HG03378 (cell line): Measurements from ENCODE around the gene CDH13.

ENCODE experiments used
- ATAC-seq: cut with Tn5 transposase; IDR thresholded peaks from one replicate; pipeline ENCODE4 v1.9.1; 2021; ENCODE audit warnings: mild to moderate bottlenecking, moderate library complexity; ENCODE audit not compliant: unreplicated experiment

The CDH13 gene

DNA sequence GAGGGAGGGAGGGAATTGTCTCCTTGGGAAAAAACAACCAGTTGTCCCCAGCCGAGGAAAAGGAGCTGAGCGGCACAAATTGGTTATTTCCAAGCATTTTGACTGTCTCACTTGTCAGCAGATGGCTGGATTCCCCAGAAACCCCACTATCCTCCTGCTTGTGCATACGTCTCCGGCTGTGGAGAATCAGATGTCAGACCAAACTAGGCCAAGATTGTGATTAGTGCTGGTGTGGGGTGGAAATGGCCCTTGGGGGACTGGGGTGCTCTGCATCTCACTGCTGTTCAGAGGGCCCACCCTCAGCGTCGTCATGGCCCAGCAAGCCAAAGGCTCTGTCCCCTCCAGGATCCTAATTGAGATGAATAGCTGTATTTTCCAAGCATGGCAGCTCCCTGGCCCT lies 1049.3 kb downstream of the CDH13 start:
- no peak for ATAC-seq

DNA sequence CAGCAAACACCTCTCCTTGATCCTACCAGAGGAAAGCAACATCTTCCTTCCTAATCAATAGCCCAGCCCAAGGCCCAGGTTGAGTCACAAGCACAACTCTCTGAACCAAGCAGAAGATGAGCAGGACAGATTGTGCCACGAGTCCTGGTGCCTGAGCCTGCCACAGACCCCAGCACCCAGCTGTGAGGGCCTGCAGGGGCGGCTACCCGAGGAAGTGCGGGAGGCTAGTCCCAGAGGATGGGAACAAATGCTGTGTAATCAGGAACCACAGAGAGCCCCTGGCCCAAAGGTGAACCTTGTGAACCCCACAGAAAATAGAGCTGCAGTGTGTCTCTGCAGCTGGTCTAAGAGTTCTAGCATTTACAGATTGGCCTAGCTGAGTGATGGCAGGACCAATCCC lies 1054.2 kb downstream of the CDH13 start:
- no peak for ATAC-seq

DNA sequence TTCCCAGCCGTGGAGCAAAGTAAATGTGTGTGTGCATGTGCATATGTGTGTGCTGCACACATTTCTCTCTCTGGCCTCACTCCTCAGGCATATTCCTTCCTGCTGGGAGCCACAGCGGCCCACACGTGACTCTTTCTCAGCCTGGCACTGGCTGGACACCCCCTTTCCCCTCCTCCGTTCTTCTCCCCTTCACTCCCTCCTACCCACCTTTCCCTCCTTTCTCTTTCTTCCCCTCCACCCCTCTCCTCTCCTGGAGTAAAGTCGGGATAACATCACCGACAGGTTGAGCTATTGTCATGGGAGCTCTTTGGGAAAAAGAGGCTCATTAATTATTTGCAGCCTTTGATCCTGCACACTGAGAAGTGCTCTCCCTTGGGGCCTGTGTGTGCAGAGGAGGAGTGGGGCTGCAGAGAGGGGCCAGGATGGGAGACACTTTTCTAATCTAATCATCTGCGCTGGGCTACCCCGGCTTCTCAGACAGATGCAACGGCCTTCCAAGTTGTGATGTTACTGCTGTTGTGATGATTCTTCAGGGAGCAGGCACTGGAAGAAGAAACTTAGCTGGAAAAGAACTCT lies 1054.7 kb downstream of the CDH13 start:
- ATAC-seq: no peak

DNA sequence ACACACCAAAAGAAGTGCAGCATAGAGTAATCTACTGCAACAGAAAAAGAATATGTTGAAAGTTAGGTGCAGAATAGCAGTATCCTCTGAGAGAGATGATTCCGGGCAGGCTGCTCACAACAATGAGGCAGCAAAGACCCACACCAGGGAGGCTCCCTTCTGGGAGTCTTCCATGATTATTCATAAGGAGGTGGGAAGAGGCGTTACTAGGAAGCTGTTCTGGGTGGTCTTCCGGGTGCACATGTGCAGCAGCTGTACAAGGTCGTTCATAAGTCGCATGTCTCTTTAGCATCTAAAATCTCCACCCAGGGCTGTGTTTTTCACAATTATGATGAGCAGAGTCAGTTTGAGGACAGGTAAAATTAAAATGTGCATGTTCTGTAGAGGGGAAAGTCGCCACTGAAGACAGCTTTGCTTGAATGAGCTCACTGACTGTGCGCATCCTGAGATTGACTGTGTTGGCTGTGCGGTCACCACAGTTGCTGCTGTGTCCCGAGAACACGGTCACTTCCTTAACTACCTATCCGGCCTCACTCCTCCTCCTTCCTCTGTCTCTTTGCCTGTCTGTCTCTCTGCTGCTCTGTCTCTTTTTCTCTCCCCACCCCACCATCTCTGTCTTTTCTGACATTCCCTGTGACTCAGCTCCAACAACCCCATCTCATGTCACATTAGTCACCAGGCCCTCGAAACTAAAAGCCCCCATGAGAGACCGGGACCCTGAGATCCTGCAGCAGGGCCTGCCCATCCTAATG lies 1055.5 kb downstream of the CDH13 start:
- no peak for ATAC-seq

DNA sequence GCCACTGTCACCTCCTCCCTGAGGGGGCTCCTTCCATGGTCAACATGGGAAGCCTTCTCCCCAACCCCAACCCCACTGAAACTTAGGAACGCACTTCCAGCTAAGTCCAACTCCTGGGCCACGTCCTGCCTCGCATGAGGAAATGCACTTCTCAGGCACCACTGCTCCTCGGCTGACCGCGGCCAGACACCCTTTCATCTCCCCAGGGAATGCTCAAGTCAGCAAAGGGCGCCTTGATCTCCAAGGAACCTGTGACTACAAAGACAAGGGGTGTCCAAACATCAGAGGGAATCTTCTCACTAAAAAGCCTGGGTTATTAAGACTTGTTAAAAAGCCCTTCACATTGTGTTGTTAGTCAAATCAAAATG lies 1056.1 kb downstream of the CDH13 start:
- no peak for ATAC-seq

DNA sequence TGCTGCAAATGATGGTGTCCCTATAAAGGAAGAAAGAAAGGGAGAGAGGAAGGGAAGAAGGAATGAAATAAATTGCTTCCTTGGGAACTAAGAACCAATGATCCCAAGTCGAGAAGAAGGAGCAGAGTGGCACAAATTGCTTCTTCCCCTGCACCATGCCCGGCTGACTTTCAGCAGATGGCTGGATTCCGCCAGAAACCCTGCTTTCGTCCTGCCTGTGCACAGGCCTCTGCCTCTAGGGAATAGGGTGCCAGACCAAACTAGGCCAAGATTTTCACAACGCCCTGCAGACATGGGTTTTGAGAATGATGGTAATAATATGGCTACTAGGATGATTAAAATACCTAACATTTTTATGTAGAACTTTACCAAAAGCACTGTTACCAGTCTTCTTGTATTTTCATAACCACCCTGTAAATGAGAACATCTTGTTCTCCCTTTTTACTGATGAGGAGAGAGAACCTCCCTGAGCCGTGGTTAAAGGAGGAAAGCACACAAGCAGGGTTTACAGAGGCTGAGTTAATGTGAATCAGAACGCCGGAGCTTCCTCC lies 1058.9 kb downstream of the CDH13 start:
- ATAC-seq: no peak

DNA sequence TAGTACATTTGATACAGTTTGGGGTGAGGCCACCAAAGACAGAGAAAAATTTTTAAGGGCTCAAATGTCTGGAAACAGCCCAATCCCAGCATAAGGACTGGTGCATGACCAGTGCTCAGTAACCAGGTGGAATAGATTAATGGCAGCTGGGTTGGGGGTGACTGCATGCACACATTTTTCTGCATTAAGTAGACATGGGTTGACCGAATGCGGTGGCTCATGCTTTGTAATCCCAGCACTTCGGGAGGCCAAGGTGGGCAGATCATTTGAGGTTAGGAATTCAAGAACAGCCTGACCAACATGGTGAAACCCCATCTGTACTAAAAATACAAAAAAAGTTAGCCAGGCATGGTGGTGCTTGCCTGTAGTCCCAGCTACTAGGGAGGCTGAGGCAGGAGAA lies 1060.0 kb downstream of the CDH13 start:
- ATAC-seq: no peak

DNA sequence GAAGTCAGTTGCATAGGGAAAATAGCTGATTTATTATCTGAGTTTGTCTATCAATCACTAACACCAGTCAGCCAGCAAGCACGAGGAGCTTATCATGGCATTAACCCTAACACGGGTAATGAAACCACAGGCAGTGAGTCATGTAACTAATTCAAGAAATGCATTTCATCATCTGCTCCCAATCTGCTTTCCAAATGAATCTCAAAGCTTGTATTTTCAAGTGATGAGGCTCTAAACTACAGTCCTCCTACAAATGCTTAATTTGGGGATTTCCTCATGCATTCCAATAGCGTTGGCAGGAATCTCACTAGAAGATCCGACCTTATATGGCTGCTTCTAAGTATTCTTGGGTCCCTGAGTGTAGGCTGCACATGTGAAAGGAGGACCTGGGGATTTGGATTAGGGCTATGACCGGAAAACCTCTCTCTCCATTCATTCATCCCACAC lies 1062.6 kb downstream of the CDH13 start:
- ATAC-seq: peak; percentile 88

DNA sequence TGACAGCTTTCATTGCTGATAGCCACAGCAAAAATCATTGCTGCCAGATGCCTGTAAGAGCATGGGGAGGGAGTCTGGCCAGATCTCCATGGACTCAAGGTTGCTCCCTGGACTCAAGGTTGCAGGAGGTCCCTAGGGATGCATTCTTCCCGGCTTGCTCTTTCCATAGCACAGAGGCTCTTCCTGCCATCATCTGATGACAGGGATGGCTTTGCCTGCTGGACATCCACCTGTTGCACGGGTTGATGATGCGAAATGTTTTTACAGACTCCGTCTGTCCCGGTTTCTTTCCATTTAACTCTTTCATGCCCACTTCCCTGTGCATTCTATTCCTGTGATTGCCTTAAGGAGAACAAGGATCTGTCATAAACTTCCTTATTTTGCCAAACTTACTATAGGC lies 1065.5 kb downstream of the CDH13 start:
- ATAC-seq: no peak

DNA sequence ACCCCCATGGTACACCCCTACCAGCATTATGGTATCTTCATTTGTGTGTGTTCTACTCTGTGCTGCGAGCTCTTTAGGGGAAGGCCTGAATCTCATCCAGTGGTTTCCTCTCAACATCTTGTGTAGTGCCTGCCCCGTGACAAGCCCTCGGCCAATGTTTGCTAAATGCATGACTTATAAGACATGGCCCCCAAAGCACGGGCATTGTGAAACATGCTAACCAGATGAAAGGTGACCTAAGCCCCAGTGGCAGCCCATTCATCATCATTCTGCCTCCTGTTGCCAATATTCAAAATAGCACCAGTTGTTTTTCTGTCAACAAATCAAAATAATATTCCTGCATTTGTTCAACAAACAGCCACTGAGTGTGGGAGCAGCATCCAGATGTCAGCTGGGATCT lies 1072.2 kb downstream of the CDH13 start:
- ATAC-seq: no peak

DNA sequence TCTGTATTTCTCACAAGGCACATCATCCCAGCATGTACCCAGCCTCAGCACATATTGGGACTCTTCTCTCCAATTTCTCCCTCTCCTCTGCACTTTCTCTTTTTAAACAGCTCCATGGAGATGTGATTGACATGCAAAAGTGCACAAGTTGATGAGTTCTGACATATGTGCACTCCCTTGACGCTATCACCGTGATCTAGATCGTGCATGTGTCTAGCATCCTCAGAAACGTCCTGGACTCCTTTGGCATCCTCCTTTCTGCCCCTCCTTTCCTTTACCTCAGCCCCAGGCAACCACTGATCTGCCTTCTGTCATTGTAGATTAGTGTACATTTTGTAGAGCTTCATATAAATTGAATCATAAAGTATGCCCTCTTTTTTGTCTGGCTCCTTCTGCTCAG lies 1073.0 kb downstream of the CDH13 start:
- no peak for ATAC-seq

DNA sequence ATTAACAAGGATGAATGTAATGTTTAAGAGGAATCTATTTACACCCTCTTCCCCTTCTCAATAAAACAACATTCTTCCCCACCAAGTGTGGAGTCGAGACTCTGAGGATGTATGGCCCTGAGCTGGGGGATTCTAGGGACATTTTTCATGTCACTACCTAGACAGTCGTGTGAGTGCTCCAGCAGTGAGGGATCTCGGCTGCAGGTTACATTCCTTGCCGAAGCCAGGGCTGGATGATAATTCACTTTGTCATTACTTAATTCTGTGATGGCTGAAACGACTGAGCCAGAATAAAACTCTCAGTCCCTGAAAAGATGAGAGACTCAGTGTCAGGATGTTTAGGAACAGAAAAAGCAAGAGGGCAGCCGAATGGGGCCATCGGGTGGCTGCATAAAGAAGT lies 1074.1 kb downstream of the CDH13 start:
- ATAC-seq: no peak

DNA sequence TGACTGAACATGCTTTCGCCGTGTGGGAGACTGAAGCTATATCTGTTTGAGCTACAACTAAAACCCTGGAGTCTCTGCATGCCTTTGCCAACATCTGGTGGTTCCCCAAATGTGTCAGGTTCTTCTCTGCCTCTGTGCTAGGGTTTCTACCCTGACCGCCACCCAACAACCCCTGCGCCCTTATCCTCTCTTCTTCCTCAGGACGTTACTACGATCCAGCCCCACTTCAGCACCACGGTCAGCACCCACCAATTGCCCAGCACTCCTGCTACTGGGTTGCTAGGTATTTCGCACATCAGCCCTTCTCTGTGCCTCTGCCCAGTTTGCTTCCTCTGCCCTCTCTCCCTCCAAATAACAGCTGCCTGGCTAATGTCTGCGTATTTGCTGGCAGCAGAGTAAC lies 1074.7 kb downstream of the CDH13 start:
- ATAC-seq: no peak

DNA sequence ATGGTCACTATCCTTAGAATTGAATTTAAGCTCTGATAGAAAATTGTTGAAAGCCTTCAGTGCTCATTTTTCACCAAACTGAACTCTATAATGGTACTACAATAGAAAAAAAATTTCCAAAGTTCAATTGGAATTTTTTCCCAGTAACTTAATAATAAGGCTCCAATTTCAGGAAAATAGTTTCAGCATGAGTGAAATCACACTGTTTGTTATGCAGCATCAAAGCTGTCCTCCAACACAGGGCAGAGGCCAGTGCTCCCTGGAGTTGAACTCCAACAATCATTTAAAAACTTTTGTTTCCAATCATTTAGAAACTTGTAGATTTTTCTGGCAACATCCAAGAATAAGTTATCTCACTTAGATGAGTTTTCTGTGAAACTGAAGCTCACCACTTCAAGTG lies 1077.9 kb downstream of the CDH13 start:
- ATAC-seq: no peak

DNA sequence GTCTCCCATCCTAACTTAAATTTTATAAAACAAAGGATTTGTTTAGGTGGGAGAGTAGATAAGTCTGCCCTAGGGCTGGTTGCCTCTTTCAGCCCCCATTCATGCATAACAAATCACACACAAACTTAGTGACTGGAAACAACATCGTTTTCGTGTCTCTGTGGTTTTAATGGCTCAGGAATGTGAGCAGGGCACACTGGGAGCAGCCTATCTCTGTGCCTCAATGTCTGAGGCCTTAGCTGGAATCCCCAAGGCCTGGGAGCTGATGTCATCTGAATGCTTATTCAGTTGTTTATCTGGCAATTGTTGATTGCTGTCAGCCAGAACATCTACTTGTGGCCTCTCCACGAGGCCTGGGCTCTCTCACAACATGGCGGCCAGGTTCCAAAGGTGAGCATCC lies 1079.1 kb downstream of the CDH13 start:
- ATAC-seq: no peak

DNA sequence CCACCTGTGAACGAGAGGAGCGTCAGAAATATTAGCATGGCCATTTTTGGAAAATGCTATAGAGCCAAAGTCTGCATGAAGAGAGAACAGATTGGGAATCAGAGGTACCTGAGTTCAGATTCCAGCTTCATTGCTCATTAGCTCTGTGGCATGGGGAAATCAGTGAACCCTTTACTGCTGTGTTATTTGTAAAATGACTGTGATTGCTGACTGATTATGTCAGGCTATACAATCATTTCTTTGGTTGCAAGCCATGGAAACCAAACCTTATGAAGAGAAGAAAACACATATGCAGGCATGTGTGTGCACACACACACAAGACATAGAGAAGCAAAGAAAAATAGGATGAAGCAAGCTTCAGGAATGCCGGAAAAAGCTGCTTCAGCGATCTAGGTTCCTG lies 1079.6 kb downstream of the CDH13 start:
- no peak for ATAC-seq

DNA sequence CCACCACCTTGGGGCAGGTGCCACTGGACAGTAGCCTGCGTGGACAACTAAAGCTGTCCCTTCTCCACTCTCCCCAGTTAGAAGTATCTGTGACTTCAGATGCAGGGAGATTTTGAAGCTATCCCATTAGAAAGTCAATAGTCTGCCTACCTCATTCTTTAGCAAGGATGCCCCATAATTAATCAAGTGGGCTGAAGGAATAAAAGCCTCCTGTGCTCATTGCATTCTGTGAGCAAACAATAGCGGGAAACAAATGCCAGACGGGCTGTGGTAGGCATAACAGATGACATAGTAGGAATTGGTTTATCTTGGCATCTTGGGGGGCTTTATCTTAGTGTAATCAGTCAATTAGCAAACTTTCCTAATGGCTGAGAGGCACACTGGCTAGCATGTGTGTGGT lies 1084.3 kb downstream of the CDH13 start:
- ATAC-seq: no peak

DNA sequence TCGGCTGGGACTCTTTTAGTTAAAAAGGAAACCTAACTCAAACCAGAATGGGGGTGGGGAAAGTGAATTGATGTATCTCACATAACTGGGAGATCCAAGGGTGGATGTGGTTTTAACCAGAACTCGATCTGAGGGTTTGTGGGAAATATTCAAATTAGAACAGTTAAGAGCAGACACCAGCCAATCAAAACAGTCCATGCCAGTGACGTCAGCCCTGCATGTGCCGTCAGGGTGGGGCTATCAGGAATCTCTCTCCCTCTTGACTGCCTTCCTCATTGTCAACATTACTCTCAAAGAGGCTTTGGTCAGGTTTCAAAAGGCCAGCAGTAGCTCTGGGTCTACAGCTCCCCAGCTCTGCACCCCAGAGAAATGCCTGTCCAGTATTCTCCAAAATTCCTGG lies 1086.8 kb downstream of the CDH13 start:
- no peak for ATAC-seq

DNA sequence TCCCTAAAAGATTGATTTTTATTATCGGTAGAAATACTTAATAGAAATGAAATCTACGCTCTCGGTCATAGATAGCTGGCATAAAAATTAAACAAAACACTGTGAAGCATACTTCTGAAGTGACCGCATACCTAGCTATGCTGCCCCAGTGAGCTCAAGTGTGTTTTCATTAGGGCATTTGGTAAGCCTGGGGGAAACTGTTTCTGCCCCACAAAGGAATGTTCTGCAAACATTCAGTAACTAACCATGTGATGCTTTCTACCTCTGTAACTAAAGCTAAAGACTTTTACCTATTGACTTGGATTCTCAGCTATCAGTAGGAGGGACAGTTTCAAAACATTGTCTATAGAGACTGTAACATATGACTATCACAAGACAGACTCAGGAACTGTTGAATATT lies 1087.5 kb downstream of the CDH13 start:
- no peak for ATAC-seq

DNA sequence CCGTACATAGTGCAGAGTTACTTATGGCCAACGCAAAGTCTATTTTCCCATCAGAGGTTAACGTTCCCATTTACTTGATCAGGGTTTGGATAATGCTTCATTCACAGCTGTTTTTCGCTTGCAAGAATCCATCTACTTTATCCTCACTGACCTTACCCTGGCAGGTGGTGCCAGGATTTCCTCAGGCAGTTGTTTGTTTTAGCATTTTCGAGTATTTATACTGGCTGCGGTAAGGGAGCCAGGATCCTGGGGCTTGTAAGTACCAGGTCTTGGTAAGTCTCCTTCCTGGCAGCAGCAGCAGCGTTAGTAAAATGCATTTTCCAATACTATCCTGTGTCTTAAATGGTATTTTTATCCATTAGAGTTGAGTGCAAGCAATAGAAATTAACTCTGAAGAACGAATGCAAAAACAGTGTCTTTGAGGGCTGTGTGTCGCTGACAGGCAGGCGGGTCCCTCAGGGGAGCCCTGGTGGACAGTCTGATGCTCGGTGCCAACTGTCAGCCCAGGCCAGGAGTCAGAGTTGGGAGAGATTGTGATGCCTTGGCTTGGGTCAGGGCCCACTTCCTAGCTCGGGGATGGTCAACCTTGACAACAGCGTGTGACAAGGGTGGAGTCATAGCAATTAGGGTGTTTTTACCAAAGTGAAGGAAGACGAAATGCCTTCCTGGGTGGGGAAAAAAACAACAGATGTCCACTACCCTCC lies 1088.6 kb downstream of the CDH13 start:
- no peak for ATAC-seq

DNA sequence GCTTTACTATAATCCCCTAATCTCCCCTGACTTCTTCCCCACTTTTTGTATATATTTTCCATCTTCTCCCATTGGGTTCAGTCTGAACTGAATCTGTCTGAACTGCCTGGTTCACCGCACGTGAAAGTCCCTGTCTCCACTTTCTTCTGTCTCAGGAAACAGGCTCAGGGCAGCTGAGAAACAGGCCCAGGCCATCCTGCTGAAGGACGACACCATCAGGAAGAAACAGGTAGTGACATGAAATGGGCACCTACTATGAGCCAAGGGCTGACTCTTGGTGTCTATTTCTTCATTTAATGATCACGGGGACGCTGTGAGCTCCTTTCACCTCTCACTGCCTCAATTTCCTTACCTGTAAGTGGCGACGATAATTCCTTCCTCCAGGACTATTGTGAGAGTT lies 1090.5 kb downstream of the CDH13 start:
- ATAC-seq: no peak

DNA sequence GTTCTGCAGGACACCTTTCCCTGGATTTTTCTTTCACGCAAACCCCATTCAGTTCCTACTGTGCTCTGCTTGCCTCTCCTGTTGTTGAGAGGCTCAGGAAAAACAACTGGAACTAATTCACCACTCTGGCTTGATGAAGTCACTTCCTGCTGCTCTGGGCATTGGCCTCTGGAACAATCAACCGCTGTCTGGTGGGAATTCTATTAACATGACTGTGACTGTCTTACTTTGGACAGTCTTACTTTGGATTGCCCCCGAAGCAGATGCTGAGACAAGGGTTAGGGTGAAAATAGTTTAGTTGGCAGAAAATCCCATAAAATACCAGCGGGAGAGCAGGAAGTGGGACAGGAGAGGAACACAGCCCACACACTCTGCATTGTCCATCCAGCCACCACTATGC lies 1091.0 kb downstream of the CDH13 start:
- ATAC-seq: no peak
